HepG2 (cell line): ENCODE data around the gene PMM2. TPM values are rescaled to one million over a fixed set of nuclear protein-coding genes. Genes with fewer than 3 reads are reported as not detected.

Source experiments
- CBX1 ChIP-seq: IDR thresholded peaks from one replicate; pipeline ENCODE4 v1.6.1; 2016; ENCODE audit warnings: antibody characterized with exemption, low read depth
- JUNB ChIP-seq: sonication (generic); formaldehyde crosslinking; IDR thresholded peaks from 2 replicates; pipeline ENCODE4 v1.8.0; 2022; ENCODE audit warnings: missing genetic modification reagents, mild to moderate bottlenecking, borderline replicate concordance
- KDM6A ChIP-seq: IDR thresholded peaks from 2 replicates; pipeline ENCODE4 v1.6.1; 2016; ENCODE audit warnings: low read depth
- MATR3 ChIP-seq: sonication (generic); formaldehyde crosslinking; IDR thresholded peaks from 2 replicates; pipeline ENCODE4 v1.4.0; 2020; ENCODE audit warnings: missing genetic modification reagents
- RBM22 ChIP-seq: fragments of 200-400 bp; formaldehyde crosslinking; optimal IDR thresholded peaks from 2 replicates; pipeline ENCODE3; 2017; ENCODE audit warnings: mild to moderate bottlenecking, low read length, moderate library complexity
- SIX4 ChIP-seq: sonication (generic); formaldehyde crosslinking; IDR thresholded peaks from 2 replicates; pipeline ENCODE4 v1.4.0; 2020; ENCODE audit warnings: missing genetic modification reagents
- SOX13 ChIP-seq, 3 experiments: fragments of 450-650 bp in 1 of 3; sonication (generic) in 1 of 3; formaldehyde crosslinking in 1 of 3; IDR thresholded peaks in 2 of 3; conservative IDR thresholded peaks in 1 of 3; 2 replicates each; pipeline versions ENCODE4 v1.5.0 to v1.6.1; 2016 to 2020; ENCODE audit warnings: antibody characterized with exemption in 1 of 3, mild to moderate bottlenecking in 1 of 3, missing compliant biosample characterization in 1 of 3, missing genetic modification reagents in 1 of 3, moderate library complexity in 1 of 3
- STAT5B ChIP-seq: sonication (generic); formaldehyde crosslinking; IDR thresholded peaks from 2 replicates; pipeline ENCODE4 v1.4.0; 2020; ENCODE audit warnings: missing genetic modification reagents
- TBP ChIP-seq: sonication (generic); formaldehyde crosslinking; IDR thresholded peaks from 2 replicates; pipeline ENCODE4 v1.5.0; 2020; ENCODE audit warnings: missing genetic modification reagents
- ZNF30 ChIP-seq: sonication (generic); formaldehyde crosslinking; IDR thresholded peaks from 2 replicates; pipeline ENCODE4 v1.5.0; 2020; ENCODE audit warnings: mild to moderate bottlenecking, missing genetic modification reagents
- ZNF589 ChIP-seq: sonication (generic); formaldehyde crosslinking; conservative IDR thresholded peaks from 2 replicates; pipeline ENCODE4 v1.8.0; 2022; ENCODE audit warnings: mild to moderate bottlenecking, moderate library complexity, missing genetic modification reagents
- ZNF7 ChIP-seq: IDR thresholded peaks from 2 replicates; pipeline ENCODE4 v1.6.1; 2016; ENCODE audit warnings: missing biosample characterization, missing genetic modification reagents
- polyA plus RNA-seq, 8 experiments: library from polyadenylated mRNA; depleted of rRNA in 3 of 8; stranded (reverse) in 7 of 8; unstranded in 1 of 8; fragments of >200 nt; fragmentation: Illumina TruSeq in 4 of 8; extraction: Trizol in 4 of 8; gene quantifications; 2 replicates each; pipeline versions ENCODE4 v1.2.1 to v1.2.3, GENCODE V29; 2011 to 2016; ENCODE audit warnings: low read depth in 4 of 8, missing spikeins in 1 of 8, mixed read lengths in 1 of 8; ENCODE audit not compliant: insufficient read depth in 1 of 8
- total RNA-seq, 5 experiments: library from RNA; depleted of rRNA; stranded (reverse); fragments of >200 nt; fragmentation: Illumina TruSeq; extraction: Trizol; gene quantifications; 2 replicates each; pipeline ENCODE4 v1.2.3, GENCODE V29; 2016; ENCODE audit warnings: low read depth in 1 of 5
- TF ChIP-seq, protein P1 (sequence below): sonication (generic); formaldehyde crosslinking; IDR thresholded peaks from 2 replicates; pipeline ENCODE4 v1.4.0; 2020; ENCODE audit warnings: missing genetic modification reagents
- TF ChIP-seq, protein P2 (sequence below): IDR thresholded peaks from 2 replicates; pipeline ENCODE4 v1.6.1; 2016; ENCODE audit warnings: missing genetic modification reagents, missing compliant biosample characterization
- TF ChIP-seq, protein P3 (sequence below): sonication (generic); formaldehyde crosslinking; IDR thresholded peaks from 2 replicates; pipeline ENCODE4 v1.4.0; 2020; ENCODE audit warnings: missing genetic modification reagents; ENCODE audit errors: not compliant biosample characterization
- TF ChIP-seq, protein P4 (sequence below): sonication (generic); formaldehyde crosslinking; conservative IDR thresholded peaks from 2 replicates; pipeline ENCODE4 v1.4.0; 2020; ENCODE audit warnings: missing genetic modification reagents
- TF ChIP-seq, protein P5 (sequence below): IDR thresholded peaks from 2 replicates; pipeline ENCODE4 v1.6.1; 2016; ENCODE audit warnings: low read depth, control low read depth
- TF ChIP-seq, protein P6 (sequence below): sonication (generic); formaldehyde crosslinking; IDR thresholded peaks from 2 replicates; pipeline ENCODE4 v1.4.0; 2020; ENCODE audit warnings: mild to moderate bottlenecking, missing genetic modification reagents

Gene PMM2
- total and polyA plus RNA-seq, 2 of the 13 experiments (the other 11 are each of a cell fraction or from before 2014, with no cell fraction given), result 52.2 to 93.7 TPM

DNA sequence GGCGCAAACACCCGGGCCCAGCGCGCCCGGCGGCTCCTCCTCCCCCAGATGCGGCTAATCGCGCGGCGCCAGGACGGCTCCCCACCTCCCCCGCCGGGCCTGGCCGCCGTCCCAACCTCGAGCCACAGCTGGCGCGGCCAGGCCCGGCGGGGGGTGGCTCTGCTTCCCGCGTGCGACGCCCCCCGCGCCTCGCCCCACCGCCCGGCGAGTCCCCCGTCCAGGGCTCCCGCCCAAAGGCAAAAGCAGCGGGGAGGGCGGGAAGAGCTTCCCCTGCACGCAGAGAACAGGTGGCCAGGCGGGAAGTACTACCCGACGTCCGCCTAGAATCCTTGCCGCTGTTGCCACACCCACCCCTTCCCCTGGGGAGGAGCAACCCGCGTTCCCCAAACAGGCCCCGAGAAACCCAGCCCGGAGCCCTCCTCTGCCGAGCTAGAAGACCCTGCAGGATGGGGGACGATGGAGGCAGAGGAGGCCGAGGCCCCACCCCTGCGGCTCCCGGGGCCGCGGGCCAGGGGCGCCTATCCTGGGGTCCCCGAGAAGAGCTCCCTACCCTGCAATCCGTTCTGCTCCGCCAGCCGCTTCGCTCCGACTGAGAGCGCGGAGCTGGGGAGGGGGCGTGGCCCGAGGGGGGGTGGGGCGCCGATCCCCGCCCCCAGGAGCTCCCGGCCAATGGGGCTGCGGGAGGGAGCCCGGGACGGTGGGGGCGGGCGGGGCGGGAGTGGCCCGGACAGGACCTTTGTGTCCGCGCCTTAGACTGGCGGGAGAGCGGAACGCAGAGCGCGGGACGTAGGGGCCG, 71.0 kb downstream of the PMM2 start, which contains the start of gene CARHSP1 (continued):
- TF ChIP-seq, protein P1, sequence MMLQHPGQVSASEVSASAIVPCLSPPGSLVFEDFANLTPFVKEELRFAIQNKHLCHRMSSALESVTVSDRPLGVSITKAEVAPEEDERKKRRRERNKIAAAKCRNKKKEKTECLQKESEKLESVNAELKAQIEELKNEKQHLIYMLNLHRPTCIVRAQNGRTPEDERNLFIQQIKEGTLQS (CRISPR knock-in tag), result peak; percentile 40; the same call in 1 of the 2 replicates
- peak; percentile 54 for TF ChIP-seq RBM22
- TF ChIP-seq MATR3 (CRISPR knock-in tag), result no peak
- no peak for TF ChIP-seq KDM6A (CRISPR knock-in tag)
- TF ChIP-seq, protein P2, sequence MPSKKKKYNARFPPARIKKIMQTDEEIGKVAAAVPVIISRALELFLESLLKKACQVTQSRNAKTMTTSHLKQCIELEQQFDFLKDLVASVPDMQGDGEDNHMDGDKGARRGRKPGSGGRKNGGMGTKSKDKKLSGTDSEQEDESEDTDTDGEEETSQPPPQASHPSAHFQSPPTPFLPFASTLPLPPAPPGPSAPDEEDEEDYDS (CRISPR knock-in tag), result peak; percentile 74; the same call in 1 of the 2 replicates
- TF ChIP-seq TBP (CRISPR knock-in tag), result 0 out of 2 replicates have a peak, but pooled peaks have one; percentile 16
- TF ChIP-seq, protein P3, sequence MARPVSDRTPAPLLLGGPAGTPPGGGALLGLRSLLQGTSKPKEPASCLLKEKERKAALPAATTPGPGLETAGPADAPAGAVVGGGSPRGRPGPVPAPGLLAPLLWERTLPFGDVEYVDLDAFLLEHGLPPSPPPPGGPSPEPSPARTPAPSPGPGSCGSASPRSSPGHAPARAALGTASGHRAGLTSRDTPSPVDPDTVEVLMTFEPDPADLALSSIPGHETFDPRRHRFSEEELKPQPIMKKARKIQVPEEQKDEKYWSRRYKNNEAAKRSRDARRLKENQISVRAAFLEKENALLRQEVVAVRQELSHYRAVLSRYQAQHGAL (CRISPR knock-in tag), result no peak
- TF ChIP-seq, protein P4, sequence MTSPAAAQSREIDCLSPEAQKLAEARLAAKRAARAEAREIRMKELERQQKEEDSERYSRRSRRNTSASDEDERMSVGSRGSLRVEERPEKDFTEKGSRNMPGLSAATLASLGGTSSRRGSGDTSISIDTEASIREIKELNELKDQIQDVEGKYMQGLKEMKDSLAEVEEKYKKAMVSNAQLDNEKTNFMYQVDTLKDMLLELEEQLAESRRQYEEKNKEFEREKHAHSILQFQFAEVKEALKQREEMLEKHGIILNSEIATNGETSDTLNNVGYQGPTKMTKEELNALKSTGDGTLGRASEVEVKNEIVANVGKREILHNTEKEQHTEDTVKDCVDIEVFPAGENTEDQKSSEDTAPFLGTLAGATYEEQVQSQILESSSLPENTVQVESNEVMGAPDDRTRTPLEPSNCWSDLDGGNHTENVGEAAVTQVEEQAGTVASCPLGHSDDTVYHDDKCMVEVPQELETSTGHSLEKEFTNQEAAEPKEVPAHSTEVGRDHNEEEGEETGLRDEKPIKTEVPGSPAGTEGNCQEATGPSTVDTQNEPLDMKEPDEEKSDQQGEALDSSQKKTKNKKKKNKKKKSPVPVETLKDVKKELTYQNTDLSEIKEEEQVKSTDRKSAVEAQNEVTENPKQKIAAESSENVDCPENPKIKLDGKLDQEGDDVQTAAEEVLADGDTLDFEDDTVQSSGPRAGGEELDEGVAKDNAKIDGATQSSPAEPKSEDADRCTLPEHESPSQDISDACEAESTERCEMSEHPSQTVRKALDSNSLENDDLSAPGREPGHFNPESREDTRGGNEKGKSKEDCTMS (CRISPR knock-in tag), result no peak
- TF ChIP-seq, protein P5, sequence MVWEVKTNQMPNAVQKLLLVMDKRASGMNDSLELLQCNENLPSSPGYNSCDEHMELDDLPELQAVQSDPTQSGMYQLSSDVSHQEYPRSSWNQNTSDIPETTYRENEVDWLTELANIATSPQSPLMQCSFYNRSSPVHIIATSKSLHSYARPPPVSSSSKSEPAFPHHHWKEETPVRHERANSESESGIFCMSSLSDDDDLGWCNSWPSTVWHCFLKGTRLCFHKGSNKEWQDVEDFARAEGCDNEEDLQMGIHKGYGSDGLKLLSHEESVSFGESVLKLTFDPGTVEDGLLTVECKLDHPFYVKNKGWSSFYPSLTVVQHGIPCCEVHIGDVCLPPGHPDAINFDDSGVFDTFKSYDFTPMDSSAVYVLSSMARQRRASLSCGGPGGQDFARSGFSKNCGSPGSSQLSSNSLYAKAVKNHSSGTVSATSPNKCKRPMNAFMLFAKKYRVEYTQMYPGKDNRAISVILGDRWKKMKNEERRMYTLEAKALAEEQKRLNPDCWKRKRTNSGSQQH (CRISPR knock-in tag), result peak; percentile 90
- TF ChIP-seq ZNF30 (CRISPR knock-in tag), result 0 out of 2 replicates have a peak, but pooled peaks have one; percentile 89
- TF ChIP-seq, protein P6, sequence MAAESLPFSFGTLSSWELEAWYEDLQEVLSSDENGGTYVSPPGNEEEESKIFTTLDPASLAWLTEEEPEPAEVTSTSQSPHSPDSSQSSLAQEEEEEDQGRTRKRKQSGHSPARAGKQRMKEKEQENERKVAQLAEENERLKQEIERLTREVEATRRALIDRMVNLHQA (CRISPR knock-in tag), result no peak
- no peak for TF ChIP-seq SOX13 (IDR thresholded peaks at IDR 0.05)
- TF ChIP-seq SOX13 (CRISPR knock-in tag; conservative IDR thresholded peaks at IDR 0.05 in 1 of 2, IDR thresholded peaks at IDR 0.05 in 1 of 2), result peak in 1 of 2 experiments; percentile 90; a peak in 1 of 4 replicates
- TF ChIP-seq SIX4 (CRISPR knock-in tag), result no peak
- TF ChIP-seq ZNF7 (CRISPR knock-in tag), result no peak
- no peak for TF ChIP-seq ZNF589 (CRISPR knock-in tag)
- 0 out of 2 replicates have a peak, but pooled peaks have one; percentile 22 for TF ChIP-seq JUNB (CRISPR knock-in tag)
- peak; percentile 6 for TF ChIP-seq CBX1
- TF ChIP-seq STAT5B, result no peak
